Stimulated activated CD4-positive, alpha-beta T cell treated with anti-CD3 and anti-CD28 coated beads, Interleukin-15, amount 100 ng/mL, for 48 hours (primary cell): ENCODE measurements around the gene DNAJC8.

Source experiments
- DNase-seq, 2 donors: peaks; one replicate each; pipeline ENCODE4 v3.0.0-alpha.2; 2020; ENCODE audit warnings: low read depth in 2 of 2

Gene DNAJC8

GRCh38 chr1:28172713-28173150 lies 60.1 kb downstream of the DNAJC8 start:
- DNase-seq = peak; percentile 17 to 24

GRCh38 chr1:28171246-28171645 lies 61.6 kb downstream of the DNAJC8 start:
- no peak for DNase-seq

GRCh38 chr1:28170001-28170596 lies 62.7 kb downstream of the DNAJC8 start:
- DNase-seq = no peak

- DNase-seq = no peak
These were observed 69.2 kb downstream of the DNAJC8 start for GRCh38 chr1:28163496-28164161.

GRCh38 chr1:28162151-28162550 lies 70.7 kb downstream of the DNAJC8 start:
- no peak for DNase-seq

- no peak for DNase-seq
These were observed 71.1 kb downstream of the DNAJC8 start for GRCh38 chr1:28161751-28162150.

GRCh38 chr1:28160782-28161266 lies 72.0 kb downstream of the DNAJC8 start:
- no peak for DNase-seq

GRCh38 chr1:28159680-28160079 lies 73.1 kb downstream of the DNAJC8 start:
- no peak for DNase-seq

- no peak for DNase-seq
These were observed 73.6 kb downstream of the DNAJC8 start for GRCh38 chr1:28159243-28159642.

GRCh38 chr1:28157894-28158293 lies 74.9 kb downstream of the DNAJC8 start:
- no peak for DNase-seq

GRCh38 chr1:28156821-28157220 lies 76.0 kb downstream of the DNAJC8 start:
- DNase-seq = no peak

GRCh38 chr1:28155628-28156027 lies 77.2 kb downstream of the DNAJC8 start:
- DNase-seq = no peak

GRCh38 chr1:28154078-28154594 lies 78.7 kb downstream of the DNAJC8 start:
- no peak for DNase-seq
